HG03066 (cell line): ENCODE measurements around the gene FAM124A.

ENCODE experiments used
- ATAC-seq: cut with Tn5 transposase; IDR thresholded peaks from one replicate; pipeline ENCODE4 v1.9.1; 2021; ENCODE audit warnings: low read depth; ENCODE audit not compliant: unreplicated experiment

The FAM124A gene

DNA sequence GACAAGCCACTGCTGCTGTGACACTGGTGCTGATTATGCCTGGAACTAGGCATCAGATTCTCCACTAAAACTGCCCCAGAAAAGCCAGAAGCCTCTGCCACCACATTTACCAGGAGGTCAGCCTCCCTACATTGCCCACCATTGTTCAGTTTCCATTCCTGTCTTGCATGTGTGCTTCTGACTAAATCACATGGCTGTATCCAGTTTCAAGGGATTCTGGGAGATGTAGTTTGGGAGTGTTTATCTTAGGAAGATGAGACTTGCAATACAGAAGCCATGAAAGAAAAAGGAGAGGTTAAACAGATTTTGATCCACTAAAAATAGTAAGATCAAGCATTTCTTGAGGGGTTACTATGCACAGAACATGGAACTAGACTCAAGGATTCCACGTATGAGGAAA lies 76.6 kb downstream of the FAM124A start:
- ATAC-seq: no peak

DNA sequence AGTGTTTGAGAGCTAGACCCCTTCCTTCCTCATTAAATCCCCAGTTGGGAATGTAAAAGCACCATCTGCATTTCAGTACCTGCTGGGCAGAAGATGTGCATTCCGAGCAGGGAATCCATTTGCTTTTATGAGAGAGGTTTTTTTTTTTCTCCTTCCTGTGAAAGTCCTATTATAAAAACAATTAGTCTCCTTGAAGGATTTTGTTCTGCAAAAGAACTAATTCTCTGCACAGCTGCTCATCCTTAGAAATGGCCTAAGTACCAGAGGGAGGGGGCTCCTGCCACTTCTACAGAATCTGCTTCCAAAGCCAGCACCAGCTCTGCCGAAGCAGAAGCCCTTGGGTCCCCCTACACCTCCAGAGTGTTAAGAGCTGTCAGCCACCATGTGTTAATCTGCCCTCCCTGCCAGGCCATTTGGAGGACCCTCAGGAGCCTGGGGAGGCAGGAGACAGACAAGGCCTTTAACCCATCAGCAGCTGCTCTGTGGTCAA lies 80.9 kb downstream of the FAM124A start:
- no peak for ATAC-seq

DNA sequence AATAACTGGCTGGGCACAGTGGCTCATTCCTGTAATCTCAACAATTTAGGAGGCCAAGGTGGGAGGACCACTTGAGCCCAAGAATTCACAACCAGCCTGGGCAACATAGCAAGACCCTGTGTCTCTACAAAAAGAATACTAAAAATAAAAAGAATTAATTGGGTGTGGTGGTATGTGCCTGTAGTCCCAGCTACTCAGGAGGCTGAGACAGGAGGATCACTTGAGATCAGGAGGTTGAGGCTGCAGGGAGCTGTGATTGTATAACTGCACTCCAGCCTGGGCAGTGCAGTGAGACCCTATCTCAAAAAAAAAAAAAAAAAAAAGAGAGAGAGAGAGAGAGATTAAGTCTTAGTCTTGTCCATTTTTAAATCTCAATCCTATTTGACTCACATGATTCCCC lies 81.7 kb downstream of the FAM124A start:
- ATAC-seq: no peak

DNA sequence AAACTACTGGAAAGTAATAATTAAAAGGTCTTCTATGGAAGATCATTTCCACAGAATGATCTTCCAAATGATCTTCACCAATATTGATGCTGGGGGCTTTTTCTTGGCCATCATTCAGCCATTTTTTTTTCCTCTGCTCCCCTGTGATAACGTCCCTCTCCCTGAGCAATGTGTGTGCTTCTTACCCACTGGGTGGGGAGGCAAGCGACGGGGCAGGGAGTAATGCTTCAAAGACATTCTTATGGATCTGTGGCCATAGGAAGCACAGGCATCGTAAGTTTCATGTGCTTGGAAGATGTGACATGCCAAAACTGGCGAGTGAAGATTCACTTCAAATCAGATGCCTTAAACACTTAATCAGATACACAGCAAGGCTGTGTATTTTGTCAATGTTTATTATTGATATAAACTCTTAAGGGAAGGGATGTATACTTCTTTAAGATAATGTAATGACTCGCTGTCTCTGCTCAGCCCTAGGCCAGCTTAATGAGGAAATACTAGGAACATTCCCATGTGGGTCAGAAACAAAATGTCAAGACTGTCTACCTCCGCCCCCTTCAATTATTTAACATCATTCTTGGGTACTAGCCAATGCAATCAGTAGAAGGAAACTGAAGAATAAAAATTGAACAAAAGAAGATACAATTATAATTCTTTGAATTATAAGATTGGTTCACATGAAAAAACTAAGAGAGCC lies 83.2 kb downstream of the FAM124A start:
- ATAC-seq: no peak

DNA sequence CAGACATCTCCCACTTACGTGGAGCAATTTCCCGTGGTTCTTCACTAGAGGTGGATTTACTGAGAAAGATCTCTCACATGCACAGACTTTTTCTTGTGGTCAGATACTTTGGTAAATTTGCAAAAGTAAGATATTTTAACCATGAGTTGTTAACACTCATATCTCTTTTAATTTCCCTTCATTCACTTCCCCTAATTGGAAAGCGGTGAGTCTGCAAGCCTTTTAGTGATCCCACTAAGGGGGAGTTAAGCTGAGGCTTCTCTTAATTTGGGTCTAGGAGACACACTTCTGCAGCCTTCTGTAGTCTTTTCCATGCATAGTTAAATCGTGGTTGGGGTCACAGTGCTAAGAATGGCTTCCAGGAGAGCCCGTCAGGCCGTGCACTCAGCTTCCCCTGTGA lies 86.6 kb downstream of the FAM124A start:
- ATAC-seq: no peak

DNA sequence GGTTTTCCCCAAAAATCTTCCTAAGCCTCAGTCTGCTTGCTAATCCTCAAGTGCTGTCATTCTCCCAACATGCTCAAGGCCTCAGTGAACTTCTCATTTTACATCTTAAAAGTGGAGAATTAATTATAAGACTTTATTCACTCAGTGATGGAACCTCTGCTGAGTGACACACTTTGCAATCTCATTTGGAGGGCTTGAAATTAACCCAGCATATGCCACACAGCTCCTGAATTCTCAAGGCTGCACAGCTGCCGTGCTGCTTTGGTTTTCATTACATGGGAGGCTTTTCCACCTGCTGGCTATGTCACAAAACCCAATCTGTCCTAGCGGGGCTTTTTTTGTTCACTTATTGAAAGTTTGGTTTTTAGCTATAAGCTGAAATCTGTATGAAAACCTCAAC lies 89.0 kb downstream of the FAM124A start:
- ATAC-seq: no peak

DNA sequence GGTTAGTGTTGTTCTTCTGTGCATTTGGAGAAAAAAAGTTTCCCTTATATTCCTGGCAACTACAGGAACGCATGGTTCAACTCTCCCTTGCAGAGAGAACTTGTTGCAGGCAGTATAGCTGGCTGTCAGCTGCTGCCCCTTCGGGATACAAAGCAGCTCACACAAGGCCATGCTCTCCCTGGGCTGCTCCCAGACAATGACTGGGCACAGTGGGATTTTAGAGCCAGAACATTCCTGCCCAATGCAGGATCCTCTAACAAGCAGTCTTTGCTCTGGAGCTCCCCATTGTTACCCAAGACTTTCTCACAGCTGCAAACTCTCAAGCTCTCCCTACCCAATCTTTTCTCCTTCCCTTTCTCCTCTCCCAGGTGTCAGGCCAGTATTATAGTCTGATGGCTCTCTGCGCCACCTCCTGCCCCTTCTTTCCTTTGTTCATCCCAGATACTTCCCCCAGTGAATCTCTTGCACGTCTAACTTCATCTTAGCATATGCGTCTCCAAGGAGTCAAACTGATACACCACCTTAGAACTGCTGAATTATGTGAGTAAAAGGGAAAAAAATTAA lies 89.8 kb downstream of the FAM124A start:
- ATAC-seq: no peak

DNA sequence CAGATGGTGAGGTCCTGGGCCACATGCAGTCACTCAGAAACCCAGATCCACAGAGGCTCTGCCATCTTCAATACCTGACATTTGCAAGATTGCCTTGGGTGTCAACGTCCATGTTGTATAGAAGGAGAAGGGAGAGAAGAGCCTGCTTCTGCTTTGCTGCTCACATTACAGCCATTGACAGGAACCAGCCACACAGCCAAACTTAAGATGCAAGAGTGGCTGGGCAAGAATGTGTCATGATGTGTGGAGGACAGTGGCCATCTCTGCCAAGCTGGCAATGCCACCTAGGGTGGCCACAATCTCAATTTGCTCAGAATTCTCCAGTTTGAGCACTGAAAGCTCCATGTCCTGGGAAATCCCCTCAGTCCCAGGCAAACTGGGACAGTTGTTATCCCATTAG lies 91.4 kb downstream of the FAM124A start:
- no peak for ATAC-seq

DNA sequence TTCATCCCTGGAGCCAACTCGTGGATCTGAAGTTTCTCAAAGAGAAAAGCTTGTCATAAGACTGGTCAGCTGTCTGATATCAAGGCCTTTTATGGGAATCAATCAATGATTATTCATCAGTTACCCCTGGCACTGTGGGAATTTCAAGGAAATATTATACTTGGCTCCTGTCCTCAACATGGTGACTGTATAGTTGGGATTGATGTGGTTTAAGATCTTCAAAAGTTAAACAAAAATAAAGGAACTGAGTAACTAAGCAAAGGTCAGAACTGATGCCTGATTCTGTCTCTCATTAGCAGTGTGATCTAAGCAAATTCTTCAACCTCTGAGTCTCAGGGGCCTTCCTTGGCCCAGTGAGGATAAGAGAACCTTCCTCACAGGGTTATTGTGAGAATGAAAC lies 95.1 kb downstream of the FAM124A start:
- no peak for ATAC-seq

DNA sequence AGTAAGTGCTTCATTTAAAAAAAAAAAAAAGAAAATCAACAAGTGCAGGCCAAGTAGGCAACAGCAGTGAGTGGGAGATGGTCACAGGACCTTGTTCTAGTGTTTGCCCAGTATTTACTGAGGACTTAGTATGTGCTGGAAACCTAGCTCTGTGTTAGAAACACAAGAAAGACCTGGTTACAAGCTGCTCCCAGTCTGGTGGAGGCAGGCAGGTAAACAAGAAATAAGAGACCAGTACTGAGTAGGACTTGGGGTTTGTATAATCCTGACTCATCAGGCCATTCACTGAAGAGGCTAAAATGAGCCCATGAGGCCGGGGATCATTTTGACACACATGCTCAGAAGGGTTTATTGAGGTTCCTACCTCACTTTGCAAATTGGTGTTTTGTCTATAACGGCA lies 95.8 kb downstream of the FAM124A start:
- no peak for ATAC-seq

DNA sequence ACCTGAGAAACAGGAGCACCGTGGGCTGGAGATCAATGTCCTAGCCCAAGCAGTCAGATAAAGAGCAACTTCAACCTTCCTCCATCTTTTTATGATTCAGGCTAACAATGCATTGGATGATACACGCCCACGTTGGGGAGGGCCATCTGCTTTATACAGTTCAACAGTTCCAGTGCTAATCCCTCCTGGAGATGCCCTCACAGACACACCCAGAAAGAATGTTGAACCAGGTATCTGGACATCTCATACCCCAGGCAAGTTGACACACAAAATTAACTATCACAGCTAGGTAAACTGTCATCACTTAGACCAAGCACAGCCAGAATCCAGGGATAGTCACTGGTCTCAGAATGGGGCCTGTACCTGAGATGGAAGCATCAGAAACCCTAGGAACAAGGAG lies 96.7 kb downstream of the FAM124A start:
- ATAC-seq: no peak

DNA sequence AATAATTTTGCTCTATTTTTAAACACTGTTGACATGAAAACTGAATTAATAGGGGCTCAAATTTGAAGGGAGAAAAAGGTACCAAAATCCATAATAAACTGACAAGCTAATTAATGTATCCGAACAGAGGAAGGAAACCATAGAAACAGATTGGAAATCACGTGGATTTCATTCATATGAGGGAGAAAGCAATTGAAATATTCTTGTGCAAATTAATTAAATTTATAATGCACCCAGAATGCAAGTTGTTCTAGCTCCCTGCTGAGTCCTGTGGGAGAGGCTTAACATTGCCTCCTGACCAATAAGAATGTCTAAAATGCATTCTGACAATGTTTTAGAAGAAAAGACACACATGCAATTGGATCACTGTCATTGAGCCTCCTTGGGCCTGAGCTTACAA lies 99.6 kb downstream of the FAM124A start:
- no peak for ATAC-seq

DNA sequence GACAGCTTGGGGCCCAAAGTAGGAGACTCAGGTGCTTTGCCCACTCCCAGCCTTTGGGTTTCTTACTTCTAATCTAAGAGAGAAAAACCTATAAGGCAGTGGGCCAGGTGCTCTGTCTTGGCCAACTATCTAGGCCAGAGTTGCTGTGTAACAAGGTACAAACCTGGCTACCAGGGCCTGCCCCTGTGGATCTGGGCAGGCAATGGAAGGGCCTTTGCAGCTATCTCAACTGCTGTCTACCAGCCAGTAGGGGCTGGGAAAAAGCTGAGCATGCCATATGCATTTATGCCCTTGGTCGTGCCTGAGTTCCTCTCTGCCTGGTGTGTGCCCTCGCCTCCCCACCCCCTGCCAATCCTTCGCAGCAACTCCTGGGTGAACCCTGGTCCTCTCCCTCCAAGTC lies 100.6 kb downstream of the FAM124A start:
- ATAC-seq: no peak

DNA sequence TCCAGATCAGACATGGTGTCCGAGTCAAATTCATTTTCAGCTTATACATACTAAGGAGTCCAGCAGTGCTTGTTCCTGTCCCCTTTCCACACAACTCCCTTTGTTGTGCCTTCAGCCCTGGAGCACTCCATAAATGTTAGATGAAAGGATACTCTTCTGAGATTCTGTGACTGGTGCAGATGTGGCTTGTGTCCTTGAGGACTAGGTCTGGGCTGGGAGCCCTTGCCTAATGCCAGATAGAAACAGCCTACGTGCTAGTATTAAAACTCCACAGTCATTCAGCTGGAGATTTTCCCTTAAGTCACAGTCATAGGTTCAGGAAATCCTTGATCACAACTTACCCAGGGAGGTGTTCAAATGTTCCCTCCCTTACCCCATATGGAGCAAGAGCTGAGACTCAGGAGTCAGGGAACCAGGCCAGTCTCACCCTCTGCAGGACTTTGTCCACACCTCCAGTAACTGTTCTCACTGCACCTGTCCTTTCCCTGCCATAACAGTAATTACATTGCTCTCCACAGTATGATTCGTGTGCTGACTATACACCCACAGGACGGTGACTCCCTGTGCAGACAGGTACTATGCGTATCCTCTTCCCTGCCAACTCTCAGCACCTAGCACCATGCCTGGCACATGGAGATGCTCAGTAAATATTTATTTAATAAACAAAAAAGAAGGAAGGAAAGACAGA lies 101.8 kb downstream of the FAM124A start:
- no peak for ATAC-seq

DNA sequence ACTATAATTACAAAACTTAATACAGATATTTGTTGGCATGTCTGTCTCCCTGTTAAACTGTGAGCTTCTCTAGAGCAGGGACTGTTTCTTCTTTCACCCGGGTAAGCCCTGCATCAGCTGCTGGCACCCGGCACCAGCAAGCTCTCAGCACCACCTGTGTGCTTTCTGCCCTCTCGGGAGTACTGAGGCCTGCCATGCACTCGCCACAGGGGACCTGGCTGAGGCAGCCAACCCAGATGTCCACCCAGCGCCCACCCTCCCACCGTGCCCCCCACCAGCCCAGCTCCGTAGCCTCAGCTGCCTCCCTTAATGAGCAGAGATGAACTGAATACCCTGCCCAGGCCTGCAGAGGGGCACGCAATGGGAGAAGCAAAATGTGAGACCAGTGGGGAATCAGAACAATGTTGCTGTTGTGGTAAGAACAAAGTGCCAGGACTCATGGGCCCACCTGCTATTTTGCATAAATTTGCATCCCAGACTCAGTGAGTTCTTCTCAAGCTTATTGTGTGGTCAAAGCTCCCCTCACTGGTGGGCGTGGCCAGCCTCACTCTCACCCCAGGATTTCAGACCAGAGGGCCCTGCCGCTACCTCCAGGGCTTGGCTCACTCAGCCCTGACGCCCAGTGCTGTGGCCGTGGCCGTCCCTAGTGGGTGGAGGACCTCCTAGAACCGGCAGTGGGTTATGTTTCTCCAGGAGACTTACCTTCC lies 102.7 kb downstream of the FAM124A start:
- no peak for ATAC-seq

DNA sequence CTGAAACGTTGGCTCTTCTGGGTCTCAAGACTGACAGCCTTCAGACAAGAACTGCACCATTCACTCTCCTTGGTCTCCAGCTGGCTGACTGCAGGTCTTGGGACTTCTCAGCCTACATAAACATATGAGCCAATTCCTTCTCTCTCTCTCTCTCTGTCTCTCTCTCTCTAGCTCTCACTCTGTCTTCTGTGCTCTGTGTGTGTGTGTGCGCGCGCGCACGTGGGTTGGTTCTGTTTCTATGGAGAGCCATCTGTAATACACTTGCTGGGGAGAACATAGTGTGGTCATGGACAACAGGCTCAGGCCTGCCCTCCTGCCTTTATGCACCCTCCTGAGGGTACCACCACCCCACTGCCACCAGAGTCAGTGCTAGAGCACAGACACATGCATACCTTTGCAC lies 103.6 kb downstream of the FAM124A start:
- no peak for ATAC-seq

DNA sequence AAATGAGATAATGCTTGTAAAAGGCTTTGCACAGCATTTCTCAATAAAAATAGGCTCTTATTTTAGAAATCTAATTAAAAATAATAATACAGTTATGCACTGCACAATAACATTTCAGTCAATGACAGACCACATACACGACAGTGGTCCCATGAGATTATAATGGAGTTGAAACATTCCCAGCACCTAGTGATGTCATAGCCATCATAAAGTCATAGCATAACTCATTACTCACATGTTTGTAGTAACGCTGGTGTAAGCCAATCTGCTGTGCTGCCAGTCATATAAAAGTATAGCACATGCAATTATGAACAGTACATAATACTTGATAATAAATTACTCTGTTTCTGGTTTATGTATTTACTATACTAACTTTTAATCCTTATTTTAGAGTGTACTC lies 104.6 kb downstream of the FAM124A start:
- ATAC-seq: no peak

DNA sequence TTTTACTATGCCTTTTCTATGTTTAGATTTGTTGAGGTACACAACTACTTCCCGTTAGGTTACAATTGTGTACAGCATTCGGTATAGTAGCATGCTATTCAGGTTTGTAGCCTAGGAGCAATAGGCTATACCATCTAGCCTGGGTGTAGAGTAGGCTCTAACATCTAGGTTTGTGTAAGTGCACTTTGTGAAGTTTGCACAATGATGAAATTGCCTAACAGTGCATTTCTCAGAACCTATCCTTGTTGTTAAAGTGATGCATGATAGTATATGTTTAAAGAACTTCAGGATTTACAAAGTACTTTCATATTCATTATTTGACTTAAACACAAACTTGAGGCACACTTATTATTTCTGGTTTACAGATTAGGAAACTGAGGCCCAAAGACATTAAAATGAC lies 105.8 kb downstream of the FAM124A start:
- no peak for ATAC-seq

DNA sequence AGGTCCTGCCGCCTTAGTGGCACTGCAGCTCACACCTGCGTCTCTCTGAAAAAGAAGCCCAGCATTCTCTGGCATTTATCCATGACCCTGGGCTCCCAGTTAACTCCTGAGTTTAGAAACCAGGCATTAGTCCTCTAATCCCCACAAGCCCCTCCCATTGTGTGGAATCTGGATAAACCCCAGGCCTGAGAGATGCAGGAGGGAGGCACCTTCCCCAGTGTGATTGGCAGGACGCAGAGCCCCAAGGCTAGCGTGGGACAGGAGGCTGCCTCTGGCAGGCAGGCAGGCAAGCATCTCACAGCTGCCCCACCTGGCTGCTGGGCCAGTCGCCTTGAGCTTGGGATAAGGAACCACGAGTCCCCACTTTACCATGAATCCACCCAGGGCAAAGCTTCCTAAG lies 106.3 kb downstream of the FAM124A start:
- no peak for ATAC-seq

DNA sequence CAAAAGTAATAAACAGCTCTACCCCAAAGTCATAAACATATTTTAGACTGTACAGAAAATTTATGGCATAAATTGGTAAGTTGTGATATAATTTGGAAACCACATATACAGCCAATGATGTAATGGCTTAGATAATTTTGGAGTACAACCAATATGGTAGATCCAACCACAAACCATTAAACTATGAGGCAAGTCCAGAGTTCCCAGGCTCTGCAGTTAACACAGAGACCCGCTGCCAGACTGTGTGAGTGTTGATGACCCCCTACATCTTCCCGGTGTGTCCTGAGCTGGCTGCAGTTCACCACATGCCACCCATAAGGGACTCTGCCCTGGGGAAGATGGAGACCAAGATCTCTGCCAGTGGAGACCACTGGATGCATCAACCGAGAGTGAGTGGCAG lies 107.4 kb downstream of the FAM124A start:
- no peak for ATAC-seq

DNA sequence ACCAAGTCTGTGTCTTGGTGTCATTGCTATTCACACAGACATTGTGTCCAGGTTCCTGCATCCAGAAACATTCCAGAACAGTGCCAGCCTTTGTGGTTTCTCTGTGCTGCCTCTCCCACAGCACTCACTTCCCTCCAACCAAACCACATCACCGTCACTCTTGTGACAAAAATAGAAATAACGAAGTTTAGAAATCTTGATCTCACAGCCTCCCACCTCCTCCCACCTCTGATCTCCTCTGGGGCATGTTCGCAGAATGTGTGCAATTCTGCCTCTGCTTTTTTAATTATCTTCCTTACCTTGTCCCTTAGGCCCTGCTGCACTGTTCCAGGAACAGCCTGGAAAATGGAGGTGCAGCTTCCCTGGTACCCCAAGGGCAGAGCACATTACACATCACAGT lies 108.6 kb downstream of the FAM124A start:
- ATAC-seq: peak; percentile 44
